ENCODE results near the gene PLCB3.

Gene PLCB3

DNA sequence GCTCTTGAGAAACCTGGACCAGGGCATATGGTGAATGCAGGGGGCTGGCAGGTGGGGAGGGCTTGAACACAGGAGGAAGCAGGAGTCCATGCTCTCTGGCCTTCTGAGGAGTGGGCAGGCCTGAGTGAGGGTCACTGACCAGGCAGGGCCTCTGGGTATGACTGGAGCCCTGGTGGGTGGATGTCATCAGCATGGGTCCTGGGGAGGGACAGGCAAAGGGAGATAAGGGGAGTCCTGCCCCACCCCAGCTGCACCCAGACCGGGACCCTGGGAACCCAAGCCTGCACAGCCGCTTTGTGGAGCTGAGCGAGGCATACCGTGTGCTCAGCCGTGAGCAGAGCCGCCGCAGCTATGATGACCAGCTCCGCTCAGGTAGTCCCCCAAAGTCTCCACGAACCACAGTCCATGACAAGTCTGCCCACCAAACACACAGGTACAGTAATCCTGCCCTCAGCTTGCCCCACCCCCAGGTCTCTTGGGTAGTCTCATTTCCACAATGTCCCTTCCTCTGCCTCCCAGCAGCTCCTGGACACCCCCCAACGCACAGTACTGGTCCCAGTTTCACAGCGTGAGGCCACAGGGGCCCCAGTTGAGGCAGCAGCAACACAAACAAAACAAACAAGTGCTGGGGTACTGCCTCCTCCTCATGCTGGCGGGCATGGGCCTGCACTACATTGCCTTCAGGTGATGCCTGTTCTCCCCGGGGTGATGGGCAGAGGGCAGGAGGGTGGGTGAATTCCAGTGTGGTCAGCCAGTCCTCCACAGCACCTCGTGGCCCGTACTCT is 19.0 kb upstream of the PLCB3 start:
- DNase-seq (ENCODE audit: extremely low read depth, low read depth) = no peak
- TF ChIP-seq, protein P1, sequence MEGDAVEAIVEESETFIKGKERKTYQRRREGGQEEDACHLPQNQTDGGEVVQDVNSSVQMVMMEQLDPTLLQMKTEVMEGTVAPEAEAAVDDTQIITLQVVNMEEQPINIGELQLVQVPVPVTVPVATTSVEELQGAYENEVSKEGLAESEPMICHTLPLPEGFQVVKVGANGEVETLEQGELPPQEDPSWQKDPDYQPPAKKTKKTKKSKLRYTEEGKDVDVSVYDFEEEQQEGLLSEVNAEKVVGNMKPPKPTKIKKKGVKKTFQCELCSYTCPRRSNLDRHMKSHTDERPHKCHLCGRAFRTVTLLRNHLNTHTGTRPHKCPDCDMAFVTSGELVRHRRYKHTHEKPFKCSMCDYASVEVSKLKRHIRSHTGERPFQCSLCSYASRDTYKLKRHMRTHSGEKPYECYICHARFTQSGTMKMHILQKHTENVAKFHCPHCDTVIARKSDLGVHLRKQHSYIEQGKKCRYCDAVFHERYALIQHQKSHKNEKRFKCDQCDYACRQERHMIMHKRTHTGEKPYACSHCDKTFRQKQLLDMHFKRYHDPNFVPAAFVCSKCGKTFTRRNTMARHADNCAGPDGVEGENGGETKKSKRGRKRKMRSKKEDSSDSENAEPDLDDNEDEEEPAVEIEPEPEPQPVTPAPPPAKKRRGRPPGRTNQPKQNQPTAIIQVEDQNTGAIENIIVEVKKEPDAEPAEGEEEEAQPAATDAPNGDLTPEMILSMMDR (IDR thresholded peaks at IDR 0.05; ENCODE audit: low read depth, low read length) = no peak

GRCh38 chr11:64232967-64233315 is 18.4 kb upstream of the PLCB3 start:
- no peak for DNase-seq (ENCODE audit: extremely low read depth, low read depth)
- TF ChIP-seq, protein P1 (IDR thresholded peaks at IDR 0.05; ENCODE audit: low read depth, low read length) = no peak

- no peak for DNase-seq (ENCODE audit: extremely low read depth, low read depth)
- TF ChIP-seq, protein P1 (IDR thresholded peaks at IDR 0.05; ENCODE audit: low read depth, low read length) = no peak
Observed at GRCh38 chr11:64233913-64234586, 17.3 kb upstream of the PLCB3 start, which contains the start of gene VEGFB. VEGFB (plus strand) TSS chr11:64234584; CDS start chr11:64234834, 250 bp downstream.

DNA sequence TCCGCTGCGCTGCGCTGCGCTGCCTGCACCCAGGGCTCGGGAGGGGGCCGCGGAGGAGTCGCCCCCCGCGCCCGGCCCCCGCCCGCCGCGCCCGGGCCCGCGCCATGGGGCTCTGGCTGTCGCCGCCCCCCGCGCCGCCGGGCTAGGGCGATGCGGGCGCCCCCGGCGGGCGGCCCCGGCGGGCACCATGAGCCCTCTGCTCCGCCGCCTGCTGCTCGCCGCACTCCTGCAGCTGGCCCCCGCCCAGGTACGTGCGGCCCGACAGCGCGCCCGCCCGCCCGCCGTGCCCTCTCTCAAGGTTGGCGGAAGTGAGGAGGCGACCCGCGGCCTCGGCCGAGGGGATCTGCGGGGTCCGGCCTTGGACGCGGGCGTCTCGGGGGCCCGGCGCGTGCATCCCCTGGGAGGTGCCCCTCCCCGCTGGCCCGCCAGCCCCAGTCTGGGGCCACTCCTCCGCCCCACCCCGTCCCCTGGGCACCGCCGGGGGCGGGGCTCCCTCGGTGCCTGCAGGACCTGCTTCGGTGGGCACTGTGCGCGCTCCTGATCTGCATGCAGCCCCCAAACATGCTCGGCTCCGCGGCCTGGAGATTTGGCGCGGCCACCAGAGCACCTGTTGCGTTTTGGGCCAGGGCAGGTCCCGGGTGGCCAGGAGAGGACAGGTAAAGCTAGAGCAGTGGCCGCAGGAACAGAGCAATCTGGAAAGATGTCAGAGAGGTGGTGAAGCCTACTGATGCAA is 16.5 kb upstream of the PLCB3 start:
- no peak for DNase-seq (ENCODE audit: extremely low read depth, low read depth)
- TF ChIP-seq, protein P1 (IDR thresholded peaks at IDR 0.05; ENCODE audit: low read depth, low read length) = no peak

- TF ChIP-seq, protein P1 (IDR thresholded peaks at IDR 0.05; ENCODE audit: low read depth, low read length) = no peak
- no peak for DNase-seq (ENCODE audit: extremely low read depth, low read depth)
Observed at GRCh38 chr11:64235437-64236161, 15.7 kb upstream of the PLCB3 start.

- no peak for DNase-seq (ENCODE audit: extremely low read depth, low read depth)
- TF ChIP-seq, protein P1 (IDR thresholded peaks at IDR 0.05; ENCODE audit: low read depth, low read length) = no peak
Observed at GRCh38 chr11:64237484-64237951, 13.8 kb upstream of the PLCB3 start.
